ENCODE measurements around the gene NPAT. TPM values are rescaled to one million over a fixed set of nuclear protein-coding genes. Genes with fewer than 3 reads are reported as not detected.
"Not testable (repeated sequence)": the region's sequence is repeated elsewhere in the genome, so short reads cannot be mapped to it uniquely, and the experiment has no call there.

Gene NPAT
- total RNA-seq, 1 donor from 2014 or later, result 2.0 TPM

- no peak overlapping the region for H3K27ac ChIP-seq
- H3K36me3 ChIP-seq, result peaks cover 26 to 55% of the 10 kb centered on the region in 2 donors
- no peak for DNase-seq (ENCODE audit: low spot score in 2 of 2)
- no peak for TF ChIP-seq CTCF (IDR thresholded peaks at IDR 0.05)
- intact Hi-C loops (cut with DNase I), result loop anchor here (5.0 kb wide), 1 partner anchor 104 kb away; no protein-coding TSS in a partner anchor
- H3K27me3 ChIP-seq, result no peaks in the 10 kb centered on the region
- H3K4me1 ChIP-seq, result no peaks in the 10 kb centered on the region
- no peaks in the 10 kb centered on the region for H3K9me3 ChIP-seq
- H3K4me3 ChIP-seq, result no peak overlapping the region
These were observed 28.7 kb downstream of the NPAT start for GRCh38 chr11:108193725-108194124.

GRCh38 chr11:108177570-108177969, 44.9 kb downstream of the NPAT start:
- no peaks in the 10 kb centered on the region for H3K9me3 ChIP-seq
- intact Hi-C loops (cut with DNase I), result no loop called here
- peaks cover 24 to 53% of the 10 kb centered on the region in 2 donors for H3K36me3 ChIP-seq
- no peaks in the 10 kb centered on the region for H3K4me1 ChIP-seq
- no peak for TF ChIP-seq CTCF (IDR thresholded peaks at IDR 0.05)
- no peaks in the 10 kb centered on the region for H3K27me3 ChIP-seq
- H3K4me3 ChIP-seq, result no peak overlapping the region
- H3K27ac ChIP-seq, result no peak overlapping the region
- DNase-seq (ENCODE audit: low spot score in 2 of 2), result no peak

GRCh38 chr11:108170184-108170583, 52.3 kb downstream of the NPAT start:
- no peaks in the 10 kb centered on the region for H3K4me1 ChIP-seq
- H3K9me3 ChIP-seq, result no peaks in the 10 kb centered on the region
- no peak overlapping the region for H3K4me3 ChIP-seq
- no peak for TF ChIP-seq CTCF (IDR thresholded peaks at IDR 0.05)
- no peaks in the 10 kb centered on the region for H3K27me3 ChIP-seq
- H3K36me3 ChIP-seq, result peaks cover 44 to 51% of the 10 kb centered on the region in 2 donors
- no peak overlapping the region for H3K27ac ChIP-seq
- no peak for DNase-seq (ENCODE audit: low spot score in 2 of 2)
- intact Hi-C loops (cut with DNase I), result no loop called here

- peaks cover 60% of the 10 kb centered on the region in 2 donors for H3K36me3 ChIP-seq
These were observed 54.8 kb downstream of the NPAT start for GRCh38 chr11:108167624-108168023.

GRCh38 chr11:108162878-108163277, 59.6 kb downstream of the NPAT start:
- H3K27me3 ChIP-seq; H3K9me3 ChIP-seq; intact Hi-C loops (cut with DNase I); H3K4me1 ChIP-seq; DNase-seq (ENCODE audit: low spot score in 2 of 2); H3K4me3 ChIP-seq; H3K27ac ChIP-seq: not testable (repeated sequence)
- peaks cover 60 to 62% of the 10 kb centered on the region in 2 donors for H3K36me3 ChIP-seq

More at GRCh38 chr11:108167624-108168023, 54.8 kb downstream of the NPAT start:
- TF ChIP-seq CTCF (IDR thresholded peaks at IDR 0.05), result no peak
- no peak for DNase-seq (ENCODE audit: low spot score in 2 of 2)
- Histone ChIP-seq H3K27me3 (no peaks in the 10 kb centered on the region), H3K4me3 (no peak overlapping the region), H3K9me3 (no peaks in the 10 kb centered on the region), H3K4me1 (no peaks in the 10 kb centered on the region), H3K27ac (no peak overlapping the region)
- intact Hi-C loops (cut with DNase I), result no loop called here

- H3K9me3 ChIP-seq, result no peaks in the 10 kb centered on the region
- no peak overlapping the region for H3K27ac ChIP-seq
- H3K4me1 ChIP-seq, result no peaks in the 10 kb centered on the region
- DNase-seq (ENCODE audit: low spot score in 2 of 2), result no peak
- H3K27me3 ChIP-seq, result no peaks in the 10 kb centered on the region
- no peak for TF ChIP-seq CTCF (IDR thresholded peaks at IDR 0.05)
- H3K4me3 ChIP-seq, result no peak overlapping the region
- intact Hi-C loops (cut with DNase I), result no loop called here
- H3K36me3 ChIP-seq, result peaks cover 48 to 54% of the 10 kb centered on the region in 2 donors
These were observed 61.4 kb downstream of the NPAT start for GRCh38 chr11:108160970-108161566.
